GM10248 (cell line): Measurements from ENCODE around the gene PLCB1.
"Not testable (repeated sequence)": the region's sequence is repeated elsewhere in the genome, so short reads cannot be mapped to it uniquely, and the experiment has no call there.

Experiments
- CTCF ChIA-PET: fragments of 300-600 bp; sonication (Branson Sonifier 250); formaldehyde crosslinking; extraction: SDS; loops from one replicate; lab custom pipeline; 2021; ENCODE audit warnings: antibody characterized with exemption; lab: Yijun Ruan, JAX
- POLR2A ChIA-PET: fragments of 350-650 bp; sonication (Branson Sonifier 250); formaldehyde crosslinking; extraction: SDS; loops from one replicate; lab custom pipeline; 2020; ENCODE audit warnings: antibody characterized with exemption; lab: Yijun Ruan, JAX
- DNase-seq: peaks from one replicate; pipeline ENCODE4 v3.0.0; 2012; ENCODE audit errors: extremely low spot score
- CTCF ChIP-seq: IDR thresholded peaks from 2 replicates; pipeline ENCODE4 v1.5.1; 2012; ENCODE audit warnings: mild to moderate bottlenecking, low read depth; ENCODE audit errors: extremely low read depth, missing control alignments, control extremely low read depth

The PLCB1 gene

GRCh38 chr20:8811801-8812594 is 679.9 kb downstream of the PLCB1 start:
- no peak for TF ChIP-seq CTCF
- ChIA-PET CTCF (interaction anchor here (1.1 kb wide), 1 partner anchor 17 kb away, joined by 3 read pairs; no protein-coding TSS in a partner anchor), POLR2A (no interaction called here)
- no peak for DNase-seq

GRCh38 chr20:8812817-8813216 is 680.8 kb downstream of the PLCB1 start:
- TF ChIP-seq CTCF: no peak

GRCh38 chr20:8815208-8815607 is 683.1 kb downstream of the PLCB1 start:
- ChIA-PET CTCF (no interaction called here), POLR2A (no interaction called here)
- no peak for DNase-seq
- TF ChIP-seq CTCF: no peak

More at GRCh38 chr20:8812817-8813216, 680.8 kb downstream of the PLCB1 start:
- no peak for DNase-seq
- ChIA-PET POLR2A (no interaction called here), CTCF (interaction anchor here (1.1 kb wide), 1 partner anchor 18 kb away, joined by 3 read pairs; no protein-coding TSS in a partner anchor)

- POLR2A ChIA-PET: no interaction called here
- TF ChIP-seq CTCF: no peak
- DNase-seq: no peak
- CTCF ChIA-PET: interaction anchor here (1.6 to 1.9 kb wide), 2 partner anchors 18 to 24 kb away, joined by 5 to 7 read pairs; no protein-coding TSS in a partner anchor
Measured at GRCh38 chr20:8829256-8829655, 697.2 kb downstream of the PLCB1 start.

- POLR2A ChIA-PET, DNase-seq, CTCF ChIA-PET: not testable (repeated sequence)
Measured at GRCh38 chr20:8834294-8834693, 702.2 kb downstream of the PLCB1 start.

GRCh38 chr20:8834851-8835250 is 702.8 kb downstream of the PLCB1 start:
- ChIA-PET POLR2A (no interaction called here), CTCF (interaction anchor here (1.3 to 2.1 kb wide), 2 partner anchors 12 to 19 kb away, joined by 4 to 9 read pairs; no protein-coding TSS in a partner anchor)
- DNase-seq: no peak
- TF ChIP-seq CTCF: no peak

- CTCF ChIA-PET: interaction anchor here (1.4 kb wide), 1 partner anchor 29 kb away, joined by 3 read pairs; no protein-coding TSS in a partner anchor
- no peak for DNase-seq
- POLR2A ChIA-PET: no interaction called here
- no peak for TF ChIP-seq CTCF
Measured at GRCh38 chr20:8837396-8837795, 705.3 kb downstream of the PLCB1 start.
